GM19395 (cell line): ENCODE measurements around the gene ALDH9A1.
A peak's percentile ranks its signal among the peaks of the same experiment; 100 is the strongest.
"Not testable (repeated sequence)": the region's sequence is repeated elsewhere in the genome, so short reads cannot be mapped to it uniquely, and the experiment has no call there.

Experiments used
- ATAC-seq: cut with Tn5 transposase; IDR thresholded peaks from one replicate; pipeline ENCODE4 v1.9.1; 2021; ENCODE audit warnings: mild to moderate bottlenecking, moderate library complexity; ENCODE audit not compliant: unreplicated experiment

The ALDH9A1 gene

GRCh38 chr1:165697881-165698760 lies at the start of gene ALDH9A1:
TSS of gene ALDH9A1 (minus strand) at chr1:165698562. CDS start at chr1:165698558, 4 bp downstream.
- ATAC-seq = peak; percentile 96

DNA sequence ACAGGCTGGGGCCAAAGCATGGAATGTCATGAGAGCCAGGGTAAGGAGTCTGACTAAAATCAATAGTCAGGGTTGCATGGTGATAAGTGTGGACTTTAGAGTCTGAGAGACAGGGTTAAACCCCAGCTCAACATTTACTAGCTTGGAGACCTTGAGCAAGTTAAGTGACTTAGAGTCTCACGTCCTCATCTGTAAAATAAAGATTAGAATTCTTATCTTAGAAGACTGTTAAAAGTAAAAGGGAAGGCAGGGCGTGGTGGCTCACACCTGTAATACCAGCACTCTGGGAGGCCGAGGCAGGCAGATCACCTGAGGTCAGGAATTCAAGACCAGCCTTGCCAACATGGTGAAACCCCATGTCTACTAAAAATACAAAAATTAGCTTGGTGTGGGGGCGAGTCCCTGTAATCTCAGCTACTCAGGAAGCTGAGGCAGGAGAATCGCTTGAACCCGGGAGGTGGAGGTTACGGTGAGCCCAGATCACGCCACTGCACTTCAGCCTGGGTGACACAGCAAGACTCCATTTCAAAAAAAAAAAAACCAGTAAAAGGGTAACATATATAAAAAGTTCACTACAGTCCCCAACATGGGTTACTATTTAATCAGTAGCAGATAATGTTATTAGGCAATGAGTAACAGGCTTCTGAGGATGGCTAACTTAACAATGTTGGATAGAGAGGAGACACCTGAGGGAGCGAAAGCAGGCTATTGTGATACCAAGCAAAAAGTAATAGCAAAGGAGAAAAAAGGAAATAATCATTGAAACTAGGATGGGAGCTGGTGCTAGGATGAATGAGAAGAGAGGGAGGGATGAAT lies 49.5 kb upstream of the ALDH9A1 start:
- no peak for ATAC-seq

DNA sequence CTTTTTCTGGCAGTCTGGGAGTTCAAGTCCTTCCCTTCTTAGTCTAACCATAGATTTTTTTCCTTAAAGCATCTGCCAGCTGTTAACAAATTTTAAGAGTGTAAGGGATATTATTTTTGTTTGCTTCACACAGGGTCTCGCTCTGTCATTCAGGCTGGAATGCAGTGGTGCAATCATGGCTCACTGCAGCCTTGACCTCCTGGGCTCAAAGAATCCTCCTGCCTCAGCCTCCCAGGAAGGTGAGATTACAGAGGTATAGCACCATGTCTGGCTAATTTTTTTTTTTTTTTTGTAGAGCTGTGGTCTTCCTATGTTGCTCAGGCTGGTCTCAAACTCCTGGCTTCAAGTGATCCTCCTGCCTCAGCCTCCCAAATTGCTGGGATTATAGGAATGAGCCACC lies 46.6 kb upstream of the ALDH9A1 start:
- ATAC-seq = not testable (repeated sequence)

DNA sequence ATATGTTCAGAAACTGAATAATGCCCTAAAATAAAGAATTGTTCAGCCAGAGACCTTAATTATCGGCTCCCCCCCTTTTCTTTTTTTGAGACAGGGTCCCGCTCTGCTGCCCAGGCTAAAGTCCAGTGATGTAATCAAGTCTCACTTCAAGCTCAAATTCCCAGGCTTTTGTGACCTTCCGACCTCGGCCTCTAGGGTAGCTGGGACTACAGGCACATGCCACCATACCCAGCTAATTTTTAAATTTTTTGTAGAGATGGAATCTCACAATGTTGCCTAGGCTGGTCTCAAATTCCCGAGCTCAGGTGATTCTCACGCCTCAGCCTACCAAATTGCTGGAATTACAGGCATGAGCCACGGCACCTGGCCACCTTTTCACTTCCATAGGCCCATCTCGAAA lies 43.8 kb upstream of the ALDH9A1 start:
- no peak for ATAC-seq

DNA sequence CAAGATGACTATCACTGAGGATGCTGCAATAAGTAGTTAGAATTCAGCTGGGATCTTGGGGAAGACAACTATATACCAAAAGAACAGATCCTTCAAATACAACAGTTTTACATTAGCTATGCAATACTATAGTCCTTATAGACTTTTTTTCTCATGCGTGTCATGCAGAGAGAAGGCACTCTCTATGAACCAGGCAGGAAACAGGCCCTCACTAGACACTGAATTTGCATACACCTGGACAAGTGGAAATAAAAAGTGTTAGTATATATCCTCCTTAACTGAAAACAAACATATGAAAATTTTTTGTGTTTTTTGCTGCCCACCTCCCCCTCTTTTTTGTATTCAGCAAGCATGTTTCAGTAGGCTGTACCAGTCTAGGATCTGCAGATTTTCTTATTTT lies 40.4 kb upstream of the ALDH9A1 start:
- peak; percentile 98 for ATAC-seq

GRCh38 chr1:165737196-165737595 lies 38.8 kb upstream of the ALDH9A1 start:
- ATAC-seq = no peak

DNA sequence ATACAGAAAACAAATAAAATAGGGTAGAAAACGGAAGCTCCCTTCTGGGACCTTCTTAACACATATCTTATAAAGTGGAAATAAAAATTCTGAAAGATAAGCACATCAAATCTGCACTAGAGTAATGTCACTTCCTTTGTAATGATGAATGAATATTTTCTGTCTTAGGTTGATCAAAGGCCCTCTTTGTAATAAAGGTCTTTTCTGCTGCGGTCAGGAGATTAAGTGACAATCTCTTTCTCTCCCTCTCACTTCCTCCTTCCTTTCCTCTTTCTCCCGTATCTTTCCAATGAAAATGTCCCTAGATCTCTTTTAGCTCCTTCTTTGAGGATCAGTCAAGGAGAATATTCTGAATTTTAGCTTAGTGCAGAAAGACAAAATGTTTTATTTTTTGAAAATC lies 36.5 kb upstream of the ALDH9A1 start:
- ATAC-seq = no peak

GRCh38 chr1:165726841-165727240 lies 28.5 kb upstream of the ALDH9A1 start:
- ATAC-seq = no peak

DNA sequence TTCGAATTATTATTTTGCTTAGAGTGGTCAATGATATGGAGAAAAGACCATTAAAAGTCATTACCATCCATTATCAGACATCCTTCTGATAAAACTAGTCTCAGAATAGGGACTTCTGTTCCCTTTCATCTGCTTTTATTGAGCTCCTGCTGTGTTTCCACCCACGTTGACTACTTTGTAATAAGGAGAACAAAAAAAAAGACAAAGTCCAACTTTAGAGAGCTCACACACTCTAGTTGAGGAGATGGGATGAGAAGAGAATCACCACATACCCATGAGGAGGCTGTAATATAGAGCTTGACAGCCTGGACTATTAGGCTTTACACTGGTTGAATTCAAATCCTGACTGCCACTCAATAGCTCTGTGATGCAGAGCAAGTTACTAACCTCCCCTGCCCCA lies 27.8 kb upstream of the ALDH9A1 start:
- no peak for ATAC-seq

DNA sequence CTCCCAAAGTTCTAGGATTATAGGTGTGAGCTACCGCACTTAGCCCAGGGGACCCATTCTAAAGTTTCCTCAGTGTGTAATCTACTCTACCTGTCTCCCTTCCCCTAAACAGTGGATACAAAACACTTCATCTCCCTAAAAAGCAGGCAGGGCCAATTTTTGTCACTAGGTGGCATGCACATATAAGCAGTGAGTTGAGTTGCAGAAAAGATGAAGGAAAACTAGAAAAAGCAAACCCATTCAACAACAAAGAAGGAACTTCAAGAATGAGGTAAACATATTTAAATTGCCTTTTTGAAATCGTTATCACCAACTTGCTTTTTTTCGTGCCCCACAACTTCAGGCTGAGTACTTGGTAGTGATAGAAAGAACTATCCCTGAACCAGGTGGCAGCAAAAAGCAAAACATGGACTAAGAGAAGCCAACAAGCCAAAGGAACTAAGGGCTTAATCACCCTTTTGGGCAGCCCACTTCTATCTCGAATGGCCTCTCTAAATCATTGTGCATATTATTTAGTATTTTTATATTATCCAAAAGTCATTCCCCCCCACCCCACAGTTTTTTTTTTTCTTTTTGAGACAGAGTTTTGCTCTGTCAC lies 19.7 kb upstream of the ALDH9A1 start:
- peak; percentile 76 for ATAC-seq

DNA sequence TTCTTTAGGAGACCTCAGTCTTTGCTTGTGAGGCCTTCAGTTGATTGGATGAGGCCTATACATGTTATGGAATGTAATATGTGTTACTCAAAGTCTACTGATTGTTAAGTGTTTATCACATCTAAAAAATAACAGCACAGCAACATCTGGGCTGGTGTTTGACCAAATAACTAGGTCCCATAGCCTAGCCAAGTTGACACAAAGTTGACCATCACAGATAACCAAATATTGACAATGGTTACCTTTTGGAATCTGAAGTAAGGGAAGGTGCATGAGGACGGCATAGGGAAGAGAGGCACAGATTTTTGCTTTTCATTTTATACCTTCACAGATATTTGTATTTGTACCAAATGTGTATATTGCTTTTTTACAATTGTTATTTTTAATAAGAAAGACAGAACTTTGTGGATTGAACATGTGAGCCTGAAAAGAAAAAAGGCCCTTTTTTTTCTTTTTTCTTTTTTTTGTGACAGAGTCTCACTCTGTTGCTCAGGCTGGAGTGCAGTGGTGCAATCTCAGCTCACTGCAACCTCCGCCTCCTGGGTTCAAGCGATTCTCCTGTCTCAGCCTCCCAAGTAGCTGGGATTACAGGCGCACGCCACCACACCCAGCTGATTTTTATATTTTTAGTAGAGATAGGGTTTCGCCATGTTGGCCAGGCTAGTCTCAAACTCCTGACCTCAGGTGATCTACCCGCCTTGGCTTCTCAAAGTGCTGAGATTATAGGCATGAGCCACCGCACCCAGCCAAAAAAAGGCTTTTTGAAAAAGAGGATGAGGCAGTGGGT lies 18.1 kb upstream of the ALDH9A1 start:
- ATAC-seq = not testable (repeated sequence)

- no peak for ATAC-seq
Observed at GRCh38 chr1:165712764-165713163, 14.4 kb upstream of the ALDH9A1 start.

GRCh38 chr1:165707984-165708706 lies 9.8 kb upstream of the ALDH9A1 start:
- ATAC-seq = no peak

DNA sequence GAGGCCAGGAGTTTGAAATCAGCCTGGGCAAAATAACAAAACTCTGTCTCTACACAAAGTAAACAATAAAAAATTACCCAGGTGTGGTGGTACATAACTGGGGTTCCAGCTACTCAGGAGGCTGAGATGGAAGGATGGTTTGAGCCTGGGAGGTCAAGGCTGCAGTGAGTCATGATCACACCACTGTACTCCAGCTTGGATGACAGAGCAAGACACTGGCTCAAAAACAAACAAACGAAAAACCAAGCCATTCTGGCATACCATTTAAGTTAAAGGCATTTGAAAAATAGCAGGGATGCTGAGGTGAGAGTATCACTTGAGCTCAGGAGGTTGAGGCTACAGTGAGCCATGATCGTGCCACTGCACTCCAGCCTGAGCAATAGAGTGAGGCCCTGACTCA lies 5.3 kb upstream of the ALDH9A1 start:
- no peak for ATAC-seq

GRCh38 chr1:165701922-165702321 lies 3.6 kb upstream of the ALDH9A1 start:
- not testable (repeated sequence) for ATAC-seq

DNA sequence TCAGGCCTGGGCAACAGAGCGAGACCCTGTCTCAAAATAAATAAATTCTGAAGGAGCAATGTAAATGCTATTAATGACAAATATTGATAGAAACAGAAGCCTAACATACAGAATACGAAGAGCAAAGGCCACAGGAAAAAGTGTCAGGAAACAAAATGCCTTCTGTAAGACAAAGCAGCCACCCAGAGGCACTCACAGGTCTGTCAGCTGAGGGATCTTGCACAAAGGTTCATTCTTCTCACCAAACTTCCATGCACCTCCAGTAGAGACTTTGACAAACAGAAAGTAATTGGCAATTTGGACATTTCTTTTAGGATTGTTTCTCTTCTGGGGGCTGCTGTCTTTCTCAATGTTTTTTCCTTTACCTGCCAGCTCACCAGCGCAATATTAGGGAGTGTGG lies 1.2 kb upstream of the ALDH9A1 start:
- ATAC-seq = no peak

GRCh38 chr1:165698761-165699052 lies 345 bp upstream of the ALDH9A1 start:
- ATAC-seq = peak; percentile 31

DNA sequence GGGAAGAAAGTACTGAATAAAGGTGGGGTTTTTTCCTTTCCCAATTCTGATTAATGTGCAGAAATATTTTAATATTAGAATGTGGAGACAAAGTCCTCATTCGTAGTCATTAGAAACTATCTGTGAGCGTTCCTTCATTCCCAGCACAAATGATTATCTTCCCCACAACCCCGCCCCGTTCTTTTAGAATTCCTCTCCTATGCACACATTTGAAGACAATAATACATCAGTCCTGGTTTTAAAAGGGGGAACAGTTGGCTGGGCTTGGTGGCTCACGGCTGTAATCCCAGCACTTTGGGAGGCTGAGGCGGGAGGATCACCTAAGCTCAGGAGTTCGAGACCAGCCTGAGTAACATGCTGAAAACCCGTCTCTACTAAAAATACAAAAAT lies 876 bp downstream of the ALDH9A1 start:
- no peak for ATAC-seq

- no peak for ATAC-seq
Observed at GRCh38 chr1:165696625-165697100, 1.7 kb downstream of the ALDH9A1 start.

DNA sequence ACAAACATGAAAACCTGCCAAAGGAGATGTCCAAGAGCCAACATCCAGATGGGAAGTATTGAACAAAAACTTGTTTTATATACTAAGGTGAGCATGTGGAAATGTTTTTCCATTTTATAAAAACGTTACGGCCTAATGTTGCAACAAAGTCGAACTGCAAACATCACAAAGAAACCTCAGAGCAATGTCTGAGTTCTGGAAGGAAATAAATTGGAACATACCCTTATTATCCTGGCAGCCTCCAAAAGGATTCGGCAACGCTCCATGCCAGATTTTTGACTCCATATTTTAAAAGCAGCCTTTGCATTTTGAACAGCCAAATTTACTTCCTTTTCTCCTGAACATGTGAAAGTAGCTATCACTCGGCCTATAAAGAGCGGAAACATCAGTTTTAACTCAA lies 3.3 kb downstream of the ALDH9A1 start:
- ATAC-seq = no peak
